ENCODE results near the gene ZNF512B.
"Not testable (repeated sequence)": the region's sequence is repeated elsewhere in the genome, so short reads cannot be mapped to it uniquely, and the experiment has no call there.

Gene ZNF512B

DNA sequence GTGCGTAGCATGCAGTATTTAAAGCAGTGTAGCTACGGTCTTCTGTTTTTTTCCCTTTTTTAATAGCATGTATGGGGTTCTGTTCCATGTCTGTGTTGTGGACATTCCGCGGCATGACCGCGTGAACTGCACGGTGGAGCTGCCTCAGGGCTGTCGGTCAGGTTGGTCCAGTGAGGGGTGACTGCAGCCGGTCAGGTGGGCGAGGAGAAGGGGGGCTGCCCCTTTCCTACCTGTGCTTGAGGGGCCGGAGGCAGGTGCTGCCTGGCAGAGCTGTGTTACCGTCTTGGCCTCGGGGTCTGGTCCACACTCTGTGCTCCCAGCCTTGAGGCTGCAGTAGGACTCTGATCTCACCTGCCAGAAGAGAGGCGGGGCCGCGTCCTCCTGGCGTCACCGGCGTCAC lies 38.0 kb downstream of the ZNF512B start:
- DNase-seq, result no peak

DNA sequence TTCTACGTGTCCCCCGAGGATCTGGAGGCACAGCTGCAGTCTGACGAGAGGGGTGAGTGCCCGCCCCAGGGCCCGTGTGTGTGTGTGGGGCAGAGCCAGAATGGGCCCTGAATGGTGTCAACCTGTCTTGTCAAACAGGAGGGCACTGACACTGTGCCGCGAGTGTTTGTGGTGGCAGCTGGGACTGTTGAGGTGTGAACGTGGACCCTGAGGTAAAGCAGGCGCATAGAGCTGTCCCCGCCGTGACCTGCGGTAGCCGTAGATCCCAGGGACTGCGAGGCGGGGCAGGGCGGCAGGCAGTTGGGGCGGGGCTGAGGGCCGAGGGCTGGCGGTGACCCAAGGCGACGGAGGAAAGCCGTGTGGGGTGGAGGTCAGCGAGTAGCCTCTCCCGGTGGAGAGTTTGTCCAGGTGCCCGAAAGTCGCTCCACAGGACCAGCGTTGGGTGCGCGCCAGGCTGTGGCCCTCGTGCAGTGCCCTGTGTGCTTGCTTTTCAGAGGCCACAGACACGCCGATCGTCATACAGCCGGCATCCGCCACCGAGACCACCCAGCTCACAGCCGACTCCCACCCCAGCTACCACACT lies 38.7 kb downstream of the ZNF512B start:
- DNase-seq, result no peak

DNA sequence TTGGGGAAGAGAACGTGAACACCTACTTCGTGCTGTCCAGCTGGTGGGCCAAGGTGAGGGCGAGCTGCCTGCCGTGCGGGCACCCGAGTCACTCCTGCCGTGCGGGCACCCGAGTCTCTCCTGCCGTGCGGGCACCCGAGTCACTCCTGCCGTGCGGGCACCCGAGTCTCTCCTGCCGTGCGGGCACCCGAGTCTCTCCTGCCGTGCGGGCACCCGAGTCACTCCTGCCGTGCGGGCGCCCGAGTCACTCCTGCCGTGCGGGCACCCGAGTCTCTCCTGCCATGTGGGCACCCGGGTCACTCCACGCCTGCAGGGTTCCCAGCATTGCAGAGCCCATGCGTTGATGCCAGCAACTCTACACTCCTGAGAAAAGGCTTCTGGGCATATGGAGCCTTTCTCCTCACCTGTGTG lies 40.3 kb downstream of the ZNF512B start:
- not testable (repeated sequence) for DNase-seq

DNA sequence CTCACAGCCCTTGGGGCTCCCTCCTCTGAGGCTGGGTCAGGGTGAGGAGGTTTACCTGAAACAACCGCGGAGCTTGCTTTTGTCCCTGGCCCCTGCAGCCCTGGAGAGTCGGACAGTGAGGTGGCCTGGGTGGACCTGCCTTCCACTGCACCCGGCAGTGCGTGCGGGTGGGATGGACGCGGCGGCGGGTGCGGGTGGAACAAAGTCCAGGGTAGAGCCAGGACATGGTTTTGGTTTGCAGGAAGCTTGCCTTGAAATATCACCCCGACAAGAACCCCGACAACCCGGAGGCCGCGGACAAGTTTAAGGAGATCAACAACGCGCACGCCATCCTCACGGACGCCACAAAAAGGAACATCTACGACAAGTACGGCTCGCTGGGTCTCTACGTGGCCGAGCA lies 40.7 kb downstream of the ZNF512B start:
- DNase-seq, result no peak

DNA sequence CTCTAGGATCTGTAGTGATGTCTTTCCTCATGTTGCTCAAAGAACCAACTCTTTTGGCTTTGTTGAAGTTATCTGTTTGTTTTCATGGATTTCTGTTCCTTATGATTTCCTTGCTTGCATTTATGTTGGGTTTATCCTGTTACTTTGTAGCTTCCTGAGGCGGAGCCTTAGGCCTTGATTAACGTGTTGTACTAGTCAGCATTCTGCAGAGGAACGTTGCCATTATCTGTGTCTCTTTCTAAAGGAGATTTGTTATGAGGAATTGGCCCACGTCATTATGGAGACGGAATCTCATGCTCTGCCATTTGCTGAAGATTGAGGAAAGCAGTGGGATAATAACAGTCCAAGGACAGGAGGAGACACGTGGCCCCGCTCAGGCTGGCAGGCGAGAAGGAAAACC lies 43.4 kb downstream of the ZNF512B start:
- DNase-seq, result no peak

DNA sequence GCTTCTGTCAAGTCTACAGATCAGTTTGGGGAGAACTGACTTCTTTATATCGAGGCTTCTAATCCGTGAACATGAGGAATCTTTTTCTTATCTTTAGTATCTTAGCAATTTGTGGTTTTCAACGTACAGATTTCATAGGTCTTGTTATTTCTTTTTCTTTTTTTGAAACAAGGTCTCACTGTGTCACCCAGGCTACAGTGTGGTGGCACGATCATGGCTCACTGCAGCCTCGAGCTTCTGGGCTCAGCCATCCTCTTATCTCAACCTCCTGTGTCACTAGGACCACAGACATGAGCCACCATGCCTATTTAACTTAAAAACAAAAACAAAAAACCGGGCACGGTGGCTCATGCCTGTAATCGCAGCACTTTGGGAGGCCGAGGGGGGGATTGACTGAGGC lies 45.5 kb downstream of the ZNF512B start:
- no peak for DNase-seq

GRCh38 chr20:63923651-63924050 lies 46.1 kb downstream of the ZNF512B start:
- DNase-seq, result no peak

DNA sequence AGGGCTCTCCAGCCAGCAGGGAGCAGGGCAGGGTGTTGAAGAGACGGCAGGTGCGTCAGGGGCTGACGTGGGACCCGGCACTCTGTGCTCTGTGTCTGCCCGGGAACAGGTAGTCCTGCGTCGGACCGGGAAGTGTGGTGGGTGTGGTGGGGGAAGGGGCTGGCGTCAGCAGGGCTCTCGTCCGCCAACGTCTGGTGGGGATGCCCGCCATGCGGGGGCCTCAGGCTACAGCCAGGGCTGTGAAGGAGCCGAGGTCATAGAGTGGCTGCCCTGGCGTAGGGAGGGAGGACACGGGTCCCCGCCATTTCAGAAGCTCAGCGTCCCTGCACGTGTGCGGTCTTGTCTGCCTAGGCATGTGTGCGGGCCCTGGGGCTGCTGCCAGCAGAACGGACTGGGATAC lies 49.5 kb downstream of the ZNF512B start:
- DNase-seq, result no peak

GRCh38 chr20:63919130-63919529 lies 50.6 kb downstream of the ZNF512B start:
- DNase-seq, result no peak

DNA sequence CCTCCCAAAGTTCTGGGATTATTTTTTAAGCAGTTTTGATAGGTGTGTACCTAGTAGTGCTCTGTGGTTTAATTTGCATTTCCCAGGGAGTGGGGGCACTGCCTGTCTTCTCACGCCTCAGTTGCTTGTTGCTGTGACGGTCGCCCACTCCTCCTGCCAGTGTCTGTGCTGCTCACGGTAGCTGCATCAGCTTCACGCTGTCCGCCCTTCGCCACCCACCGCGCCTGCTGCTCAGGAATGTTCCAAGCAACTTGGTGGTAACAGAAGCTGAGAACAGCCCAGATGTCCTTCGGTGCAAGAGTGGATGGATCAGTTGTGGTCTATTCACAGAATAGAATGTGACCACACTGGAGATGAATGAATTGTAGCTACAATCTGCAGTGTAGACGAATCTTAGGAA lies 51.9 kb downstream of the ZNF512B start:
- no peak for DNase-seq

GRCh38 chr20:63916371-63916939 lies 53.3 kb downstream of the ZNF512B start:
- DNase-seq, result not testable (repeated sequence)

DNA sequence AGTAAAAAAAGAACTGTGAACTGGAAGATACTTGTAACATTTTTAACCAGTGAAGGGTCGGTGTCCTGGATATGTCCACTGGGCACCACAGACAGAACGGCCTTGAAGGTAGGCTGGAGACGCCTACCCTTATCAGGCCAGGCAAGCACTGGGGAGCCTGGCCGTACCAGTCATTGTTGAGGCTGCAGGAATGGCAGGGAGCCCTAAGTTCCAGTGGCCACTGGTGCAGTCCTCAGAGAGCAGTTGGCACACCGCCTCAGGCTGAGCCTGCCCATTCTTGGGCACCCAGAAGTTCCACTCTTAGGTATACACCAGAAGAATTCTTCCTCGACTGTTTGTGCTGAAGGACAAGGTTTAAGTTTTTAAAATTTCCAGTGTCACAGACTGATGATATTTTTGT lies 54.3 kb downstream of the ZNF512B start:
- DNase-seq, result no peak

DNA sequence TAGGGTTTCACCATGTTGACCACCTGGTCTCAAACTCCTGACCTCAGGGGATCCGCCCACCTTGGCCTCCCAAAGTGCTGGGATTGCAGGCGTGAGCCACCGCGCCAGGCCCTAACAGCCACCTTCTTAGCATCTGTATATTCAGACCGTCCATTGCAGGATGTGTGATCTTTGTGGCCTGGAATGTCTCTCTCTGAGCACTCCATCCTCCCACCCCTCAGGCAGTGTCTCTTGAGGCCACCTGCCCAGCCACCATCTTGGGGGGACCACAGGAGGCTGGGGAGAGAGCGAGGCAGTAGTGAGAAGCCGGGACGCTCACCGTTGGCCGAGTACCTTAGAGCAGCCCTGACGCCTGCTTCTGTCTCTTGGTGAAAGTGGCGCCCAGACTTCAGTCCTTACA lies 56.0 kb downstream of the ZNF512B start:
- no peak for DNase-seq

DNA sequence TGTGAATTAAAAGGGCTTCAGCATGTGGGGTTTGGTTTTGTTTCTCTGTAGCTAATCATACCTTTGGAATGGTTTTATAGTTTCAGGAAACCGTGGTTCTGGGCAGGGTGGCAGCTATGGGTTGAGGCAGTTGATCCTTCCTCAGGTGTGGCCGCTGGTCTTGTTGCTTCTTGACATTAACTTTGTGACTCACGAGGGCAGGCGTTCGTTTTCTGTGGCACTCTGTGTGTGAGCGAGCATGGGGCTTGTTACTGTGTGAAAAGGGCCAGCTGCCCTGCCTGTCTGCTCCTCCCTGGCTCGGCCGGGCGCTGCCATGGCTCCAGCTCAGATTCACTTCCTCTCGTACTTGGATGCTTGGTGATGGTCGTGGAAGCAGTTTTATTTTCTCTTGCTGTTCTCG lies 58.6 kb downstream of the ZNF512B start:
- DNase-seq, result no peak

DNA sequence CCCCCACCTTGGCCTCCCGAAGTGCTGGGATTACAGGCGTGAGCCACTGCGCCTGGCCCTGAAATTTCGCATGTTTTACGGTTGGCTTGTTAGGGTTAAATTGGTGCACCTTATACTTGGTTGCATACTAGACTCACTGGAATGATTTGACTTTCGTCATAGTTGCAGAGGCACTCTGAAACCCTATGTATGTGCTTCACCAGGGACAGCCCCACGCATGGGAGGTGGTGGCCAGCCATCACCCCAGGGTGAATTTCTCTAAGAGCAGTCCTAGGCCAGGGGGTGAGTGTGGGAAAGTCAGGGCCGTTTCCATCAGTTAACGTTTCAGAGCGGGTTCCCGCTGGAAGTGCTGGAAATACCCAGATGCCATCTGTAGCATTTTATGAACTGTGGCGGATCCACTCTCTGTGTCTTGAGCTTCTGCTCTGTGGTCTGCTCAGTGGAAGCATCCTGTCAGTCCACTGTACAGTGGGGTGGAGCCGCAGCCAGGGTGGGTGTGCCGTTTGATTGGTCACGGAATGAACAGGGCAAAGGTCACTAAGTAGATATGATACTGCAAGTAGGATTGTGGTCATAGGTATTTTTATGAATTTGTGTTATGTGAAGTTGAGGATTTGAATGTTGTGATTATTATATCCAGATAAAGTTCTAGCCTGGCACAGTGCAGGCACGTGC lies 61.6 kb downstream of the ZNF512B start:
- no peak for DNase-seq

Data from NCI-H748 treated with DMSO at 0.1 percent for 48 hours (cell line).